Activated CD4-positive, CD25-positive, alpha-beta regulatory T cell treated with anti-CD3 and anti-CD28 coated beads, Interleukin-2, amount 50 U/mL, for 16 hours (primary cell): ENCODE measurements around the gene UNC79.
"Not testable (repeated sequence)": the region's sequence is repeated elsewhere in the genome, so short reads cannot be mapped to it uniquely, and the experiment has no call there.

Source experiments
- DNase-seq: peaks from one replicate; pipeline ENCODE4 v3.0.0-alpha.2; 2020; ENCODE audit warnings: low read depth, low spot score

The UNC79 gene

DNA sequence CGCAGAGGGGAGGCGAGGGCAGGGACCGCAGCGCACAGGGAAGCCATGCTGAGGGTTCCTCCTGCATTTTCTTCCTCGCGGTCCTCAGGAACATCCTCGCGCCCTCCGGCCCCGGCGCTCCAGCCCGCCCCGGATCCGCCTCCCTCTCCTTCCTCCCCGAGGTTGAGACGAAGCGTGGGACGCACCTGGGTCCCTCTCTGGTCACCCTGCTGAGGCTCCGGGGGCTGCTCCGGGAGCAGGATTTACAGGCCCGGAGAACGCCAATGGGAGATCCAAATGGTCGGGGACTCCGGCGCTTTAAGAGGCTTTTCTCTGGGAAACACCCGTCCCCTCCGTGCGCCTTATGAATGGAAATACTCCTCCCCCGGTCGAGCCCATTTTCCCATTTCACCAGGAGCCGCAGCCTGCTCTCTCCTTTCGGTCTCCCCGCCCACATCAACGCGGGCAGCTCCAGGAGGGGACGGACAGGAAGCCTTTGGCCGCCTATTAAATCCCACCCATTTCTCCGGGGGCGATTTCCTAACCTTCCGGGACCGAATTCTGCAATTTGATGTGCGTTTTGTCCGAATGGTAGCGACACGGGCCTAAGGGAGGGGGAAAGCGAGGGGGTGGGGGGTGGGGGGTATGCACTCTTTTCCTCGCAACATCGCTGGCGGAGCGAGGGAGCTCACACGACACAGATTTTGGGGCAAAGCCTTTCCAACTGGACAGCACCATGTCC, at the start of gene UNC79:
UNC79 (plus strand) TSS at position 625 of the 721 bp plus-strand sequence; CDS start at position 716, 91 bp downstream.
- no peak for DNase-seq

DNA sequence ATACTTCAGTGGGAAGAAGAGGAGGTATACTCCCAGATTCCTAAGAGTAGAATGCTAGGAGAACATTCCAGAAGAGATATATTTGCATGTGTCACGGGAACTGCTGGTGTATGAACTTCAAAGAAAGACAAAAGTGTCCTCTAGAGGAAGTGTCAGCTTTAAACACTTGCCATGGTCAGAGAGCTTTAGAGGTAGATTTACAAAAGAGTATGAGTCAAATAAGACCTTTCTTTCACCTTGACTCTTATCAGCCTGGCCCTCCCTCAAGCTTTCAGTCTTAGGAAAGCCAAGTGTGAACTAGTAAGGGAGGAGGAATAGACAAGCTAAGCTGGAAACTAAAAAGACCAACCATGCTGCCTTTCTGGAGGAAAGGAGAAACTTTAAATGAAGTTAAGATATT, 49.1 kb upstream of the UNC79 start:
- DNase-seq = no peak

DNA sequence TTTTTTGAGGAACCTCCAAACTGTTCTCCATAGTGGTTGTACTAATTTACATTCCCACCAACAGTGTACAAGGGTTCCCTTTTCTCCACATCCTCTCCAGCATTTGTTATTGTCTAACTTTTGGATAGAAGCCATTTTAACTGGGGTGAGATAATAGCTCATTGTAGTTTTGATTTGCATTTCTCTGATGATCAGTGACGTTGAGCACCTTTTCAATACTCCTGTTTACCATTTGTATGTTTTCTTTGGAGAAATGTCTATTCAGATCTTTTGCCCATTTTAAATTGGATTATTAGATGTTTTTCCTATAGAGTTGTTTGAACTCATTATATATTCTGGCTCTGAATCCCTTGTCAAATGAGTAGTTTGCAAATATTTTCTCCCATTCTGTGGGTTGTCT, 46.5 kb upstream of the UNC79 start:
- not testable (repeated sequence) for DNase-seq

DNA sequence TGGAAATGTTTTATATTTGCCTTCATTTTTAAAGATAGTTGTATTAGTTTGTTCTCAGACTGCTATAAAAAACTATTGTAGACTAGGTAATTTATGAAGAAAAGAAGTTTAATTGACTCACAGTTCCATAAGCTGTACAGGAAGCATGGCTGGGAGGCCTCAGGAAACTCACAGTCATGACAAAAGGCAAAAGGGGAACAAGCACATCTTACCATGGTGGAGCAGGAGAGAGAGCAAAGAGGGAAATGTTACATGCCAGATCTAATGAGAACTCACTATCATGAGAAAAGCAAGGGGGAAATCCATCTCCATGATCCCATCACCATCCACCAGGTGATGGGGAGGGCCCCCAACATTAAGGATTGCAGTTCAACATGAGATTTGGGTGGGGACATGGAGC, 35.5 kb upstream of the UNC79 start:
- DNase-seq = no peak

DNA sequence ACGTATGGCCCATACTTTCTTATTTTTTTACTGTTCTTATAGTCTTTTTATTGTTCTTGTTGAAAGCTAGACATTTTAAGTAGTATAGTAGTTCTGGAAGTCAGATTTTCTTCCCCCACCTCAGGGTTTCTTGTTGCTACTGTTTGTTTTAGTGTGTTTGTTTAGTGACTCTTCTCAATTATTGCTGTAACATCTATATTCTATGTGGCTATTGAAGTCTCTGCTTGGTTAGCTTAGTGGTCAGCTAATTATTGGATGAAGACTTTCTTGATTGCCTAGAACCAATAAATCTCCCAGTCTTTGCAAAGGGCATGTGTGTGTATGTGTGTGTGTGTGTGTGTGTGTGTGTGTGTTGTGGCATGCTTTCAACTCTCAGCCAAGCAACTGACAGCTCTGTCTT, 34.3 kb upstream of the UNC79 start:
- DNase-seq = no peak

DNA sequence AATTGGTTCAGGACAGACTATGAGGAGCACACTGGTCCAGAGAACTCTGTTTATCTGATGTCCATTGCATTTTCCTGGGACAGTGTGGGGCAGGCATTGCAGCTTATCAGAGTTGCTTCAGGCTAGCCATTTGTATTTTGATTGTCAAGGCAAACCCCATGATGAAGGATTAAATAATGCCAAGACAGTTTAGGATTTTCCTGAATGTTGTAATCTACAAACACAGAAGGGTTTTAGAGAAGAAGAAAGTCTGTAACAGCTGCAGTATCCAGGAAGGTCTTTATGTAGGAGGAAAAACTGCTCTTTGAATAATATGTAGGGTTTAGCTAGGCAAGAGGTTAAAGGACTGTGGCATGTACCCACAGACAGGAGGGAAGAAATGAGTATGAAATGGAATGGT, 32.2 kb upstream of the UNC79 start:
- no peak for DNase-seq

DNA sequence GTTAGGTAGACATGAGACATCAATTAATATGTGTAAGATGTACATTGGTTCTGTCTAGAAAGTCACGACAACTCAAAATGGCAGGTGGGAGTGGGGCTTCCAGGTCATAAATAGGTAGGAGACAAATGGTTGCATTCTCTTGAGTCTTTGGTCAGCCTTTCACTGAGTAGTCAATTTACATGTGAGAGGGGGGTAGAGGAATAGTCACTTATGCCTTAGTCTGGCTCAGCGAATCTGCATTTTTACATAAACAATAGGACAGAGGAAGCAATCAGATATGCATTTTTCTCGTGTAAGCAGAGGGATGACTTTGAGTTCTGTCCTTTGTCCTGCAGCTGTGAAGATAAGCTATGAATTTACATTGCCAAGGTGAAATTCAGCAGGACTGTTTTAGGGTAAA, 27.8 kb upstream of the UNC79 start:
- DNase-seq = no peak

DNA sequence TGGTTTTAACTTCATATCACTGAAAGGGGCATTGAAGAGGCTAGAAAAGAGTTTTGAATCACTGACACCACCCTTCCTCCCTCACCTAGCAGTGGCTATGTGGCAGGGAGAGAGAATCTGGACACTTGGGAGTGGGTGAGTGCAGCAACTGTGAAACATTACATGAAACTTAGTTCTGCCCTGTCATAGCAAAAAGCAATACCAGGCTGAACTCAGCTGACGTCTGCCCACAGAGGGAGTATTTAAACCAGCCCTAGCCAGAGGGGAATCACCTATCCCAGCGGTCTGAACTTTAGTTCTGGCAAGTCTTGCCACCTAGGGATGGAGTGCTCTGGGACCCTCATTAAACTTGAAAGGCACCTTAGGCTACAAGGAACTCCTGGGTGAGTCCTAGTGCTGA, 20.7 kb upstream of the UNC79 start:
- no peak for DNase-seq

DNA sequence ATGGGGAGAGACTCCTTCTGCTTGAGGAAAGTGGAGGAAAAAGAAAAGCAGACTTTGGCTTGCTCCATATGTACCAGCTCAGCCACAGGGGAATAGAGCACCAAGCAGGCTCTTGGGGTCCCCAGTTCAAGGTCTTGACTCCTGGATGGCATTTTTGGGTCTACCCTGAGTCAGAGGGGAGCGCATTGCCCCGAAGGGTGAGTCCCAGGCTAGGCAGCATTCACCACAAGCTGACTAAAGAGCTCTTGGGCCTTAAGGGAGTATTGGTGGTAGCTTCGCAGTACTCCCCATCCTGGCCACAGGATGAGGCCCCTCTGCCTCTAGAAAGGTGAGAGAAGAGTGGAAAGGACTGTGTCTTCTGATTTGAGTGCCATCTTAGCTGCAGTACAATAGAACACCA, 19.8 kb upstream of the UNC79 start:
- no peak for DNase-seq

DNA sequence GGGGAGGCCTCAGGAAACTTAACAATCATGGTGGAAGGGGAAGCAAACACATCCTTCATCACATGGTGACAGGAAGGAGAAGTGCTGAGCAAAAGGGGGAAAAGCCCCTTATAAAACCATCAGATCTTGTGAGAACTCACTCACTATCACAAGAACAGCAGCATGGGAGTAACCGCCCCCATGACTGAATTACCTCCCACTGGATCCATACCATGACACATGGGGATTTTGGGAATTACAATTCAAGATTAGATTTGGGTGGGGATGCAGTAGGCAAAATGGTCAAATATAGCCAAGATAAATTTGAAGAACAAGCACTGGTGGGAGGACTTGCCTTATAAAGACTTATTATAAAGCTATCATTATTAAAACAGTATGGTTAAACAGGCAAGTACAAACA, 5.6 kb upstream of the UNC79 start:
- DNase-seq = not testable (repeated sequence)

DNA sequence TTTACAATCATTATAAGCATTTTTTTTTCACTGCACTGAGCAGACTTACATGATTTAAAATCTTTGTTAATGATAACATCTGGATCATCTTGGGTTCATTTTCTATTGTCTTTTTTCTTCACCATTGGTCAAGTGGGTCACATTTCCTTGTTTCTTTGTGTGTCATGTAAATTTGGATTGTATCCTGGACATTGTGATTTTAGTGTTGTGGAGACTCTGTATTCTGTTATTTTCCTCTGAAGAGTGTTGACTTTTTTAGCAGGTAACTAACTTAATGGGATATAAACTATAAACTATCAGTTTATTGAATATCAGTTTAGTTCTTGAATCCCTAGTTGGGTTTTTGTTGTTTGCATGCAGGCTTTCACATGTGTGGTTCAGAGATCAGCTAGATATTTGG, 4.0 kb upstream of the UNC79 start:
- DNase-seq = no peak

DNA sequence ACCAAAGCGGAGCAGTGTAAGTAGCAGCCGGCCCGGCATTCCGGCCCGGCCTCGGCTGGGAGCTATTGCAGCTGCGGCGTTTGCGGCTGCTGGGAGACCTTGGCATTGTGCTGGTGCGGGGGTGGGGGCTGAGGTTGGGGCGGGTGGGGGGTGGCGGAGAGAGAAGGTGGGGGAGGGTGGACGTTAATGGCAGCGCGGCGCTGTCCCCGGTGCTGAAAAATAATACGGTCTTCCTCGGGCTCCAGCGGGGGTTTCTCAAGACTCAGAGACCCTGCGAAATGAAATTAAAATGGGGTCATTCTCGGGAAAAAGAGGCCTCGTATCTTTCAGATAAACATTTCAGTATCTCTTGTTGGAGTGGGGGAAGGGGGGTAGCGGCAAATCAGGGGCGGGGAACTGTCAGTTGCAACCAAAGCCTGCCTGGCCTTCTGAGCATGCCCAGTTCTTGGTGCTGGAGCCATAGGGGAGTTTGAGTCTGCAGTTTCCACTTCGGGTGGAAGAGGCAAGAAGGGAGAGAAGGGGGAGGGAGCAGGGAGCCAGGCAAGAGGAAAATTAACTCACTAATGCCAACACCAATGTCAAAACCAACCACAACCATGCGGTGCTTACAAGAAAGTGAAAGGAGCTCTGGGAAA, 414 bp downstream of the UNC79 start:
- DNase-seq = no peak

DNA sequence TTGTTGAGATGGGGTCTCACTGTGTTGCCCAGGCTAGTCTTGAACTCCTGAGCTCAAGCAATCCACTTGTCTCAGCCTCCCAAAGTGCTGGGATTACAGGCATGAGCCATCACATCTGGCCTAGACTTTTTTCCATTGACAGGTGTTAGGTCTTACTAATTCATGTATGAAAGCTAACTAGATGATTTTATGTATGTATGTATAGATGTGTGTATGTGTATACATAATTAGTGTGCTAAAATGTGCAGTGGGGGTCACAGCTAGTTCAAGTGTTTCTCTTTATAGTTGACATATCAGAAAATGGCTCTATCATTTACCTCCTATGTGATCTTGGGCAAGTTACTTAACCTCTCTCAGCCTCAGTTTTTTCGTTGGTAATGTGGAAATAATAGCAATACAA, 23.5 kb downstream of the UNC79 start:
- DNase-seq = no peak

DNA sequence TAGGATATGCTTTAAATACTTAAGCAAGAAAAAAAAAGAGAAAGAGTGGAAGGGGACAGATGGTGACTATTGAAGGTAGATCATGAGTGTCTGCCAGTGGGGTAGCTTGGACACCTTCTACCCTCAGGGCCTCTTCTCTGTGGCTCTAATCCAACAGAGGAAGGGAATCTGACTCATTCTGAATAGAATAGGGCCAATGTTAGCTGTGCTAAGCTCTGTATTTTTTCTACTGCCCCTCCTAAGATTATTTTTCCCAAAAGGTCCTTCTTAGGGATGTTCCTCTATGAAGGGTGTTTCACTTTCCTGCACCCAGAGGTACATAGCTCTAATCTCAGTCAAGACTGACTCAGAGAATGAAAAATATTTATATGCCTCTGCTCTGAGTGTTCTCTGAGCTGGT, 25.6 kb downstream of the UNC79 start:
- DNase-seq = no peak

DNA sequence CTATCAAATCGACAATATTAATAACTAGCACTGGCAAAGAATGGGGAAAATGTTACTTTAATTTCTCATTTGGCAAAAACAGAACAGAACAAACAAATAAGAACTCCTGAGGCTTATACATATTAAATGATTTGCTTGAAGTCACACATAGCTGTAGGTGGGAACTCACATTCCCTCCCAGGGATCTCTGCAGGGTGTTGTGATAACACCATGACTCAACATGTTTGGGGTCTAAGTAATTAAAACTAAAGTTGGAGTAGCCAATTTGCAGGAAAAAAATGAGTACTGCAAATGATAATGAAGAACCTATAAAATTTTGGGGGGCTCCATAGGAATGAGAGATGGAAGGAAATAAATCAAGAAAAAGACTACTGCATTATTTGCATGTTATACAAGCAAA, 27.5 kb downstream of the UNC79 start:
- no peak for DNase-seq

DNA sequence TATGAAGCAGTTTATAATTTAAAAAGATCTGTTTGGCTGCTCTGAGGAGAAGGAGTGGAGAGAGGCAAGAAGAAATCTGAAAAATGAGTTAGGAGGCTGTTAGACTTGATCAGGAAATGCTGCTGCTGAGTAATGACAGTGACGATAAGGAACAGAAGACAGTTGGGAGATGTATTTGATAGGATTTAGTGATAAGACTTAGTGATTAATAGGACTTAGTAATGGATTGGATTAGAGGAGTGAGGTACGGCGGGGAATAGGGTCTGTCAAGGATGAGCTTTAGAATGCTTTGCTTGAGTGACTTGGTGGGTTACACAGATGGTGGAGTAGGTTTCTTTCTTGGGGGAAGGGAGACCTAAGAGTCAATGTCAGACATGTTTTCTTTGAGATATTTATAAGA, 31.7 kb downstream of the UNC79 start:
- DNase-seq = no peak

DNA sequence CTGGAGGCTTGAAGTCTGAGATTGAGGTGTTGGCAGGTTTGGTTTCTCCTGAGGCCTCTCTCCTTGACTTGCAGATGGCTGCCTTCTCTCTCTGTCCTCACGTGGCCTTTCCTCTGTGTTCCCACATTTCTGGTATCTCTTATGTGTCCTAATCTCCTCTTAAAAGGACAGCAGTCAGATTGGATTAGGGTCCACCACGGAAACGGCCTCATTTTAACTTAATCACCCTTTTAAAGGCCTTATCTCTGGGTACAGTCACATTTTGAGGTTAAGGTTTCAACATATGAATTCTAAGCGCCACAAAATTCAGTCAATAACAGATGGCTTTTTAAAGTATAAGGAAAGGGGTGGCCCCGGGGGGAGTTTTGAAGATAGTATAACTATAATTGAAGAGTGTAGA, 33.5 kb downstream of the UNC79 start:
- DNase-seq = no peak

DNA sequence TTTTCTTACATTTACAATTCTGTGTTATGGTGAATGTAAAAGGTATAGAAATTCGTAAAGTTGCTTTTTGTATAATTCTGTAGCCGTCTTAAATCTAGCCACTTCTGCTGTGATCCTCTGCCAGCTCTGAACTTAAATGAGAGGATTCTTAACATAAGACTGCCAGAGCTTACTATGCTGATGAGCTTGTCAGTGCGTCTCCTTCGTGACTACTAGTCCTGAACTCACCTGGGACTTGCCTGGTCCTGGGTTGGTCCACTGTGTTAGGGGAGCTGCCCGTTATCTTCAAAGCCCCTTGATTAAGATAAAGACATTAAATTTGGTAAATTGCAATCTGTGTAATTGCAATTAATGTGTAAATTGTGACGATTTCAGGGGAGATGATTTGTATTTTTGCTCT, 44.7 kb downstream of the UNC79 start:
- DNase-seq = no peak

DNA sequence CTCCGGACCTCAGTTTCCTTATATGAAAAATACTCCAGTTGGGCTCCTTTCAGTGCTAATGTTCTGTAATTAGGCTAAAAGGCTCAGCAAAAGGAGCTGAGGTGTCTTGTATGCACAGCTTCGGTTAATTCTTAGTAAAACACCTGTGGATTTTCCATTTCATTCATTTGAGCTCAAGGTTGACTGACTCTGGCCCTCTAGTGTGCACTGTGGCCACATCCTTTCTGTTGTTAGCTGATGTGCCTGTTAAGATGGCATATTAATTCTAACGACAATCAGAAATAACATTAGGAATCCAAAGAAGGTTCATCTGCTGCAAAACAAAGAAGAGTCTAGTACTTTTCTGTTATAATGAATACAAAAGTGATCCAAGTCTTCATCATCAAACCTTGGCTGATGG, 45.6 kb downstream of the UNC79 start:
- no peak for DNase-seq

DNA sequence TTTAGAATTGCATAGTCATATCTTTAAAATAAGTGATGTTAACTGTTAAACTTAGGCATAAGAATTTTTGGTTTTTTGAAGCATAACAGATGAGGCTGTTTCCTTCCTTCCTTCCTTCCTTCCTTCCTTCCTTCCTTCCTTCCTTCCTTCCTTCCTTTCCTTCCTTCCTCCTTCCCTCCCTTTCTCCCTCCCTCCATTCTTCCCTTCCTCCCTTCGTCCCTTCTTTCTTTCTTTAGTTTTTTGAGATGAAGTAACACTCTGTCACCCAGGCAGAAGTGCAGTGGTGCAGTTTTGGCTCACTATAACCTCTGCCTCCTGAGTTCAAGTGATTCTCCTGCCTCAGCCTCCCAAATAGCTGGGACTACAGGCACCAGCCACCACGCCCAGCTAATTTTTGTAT, 48.3 kb downstream of the UNC79 start:
- not testable (repeated sequence) for DNase-seq

DNA sequence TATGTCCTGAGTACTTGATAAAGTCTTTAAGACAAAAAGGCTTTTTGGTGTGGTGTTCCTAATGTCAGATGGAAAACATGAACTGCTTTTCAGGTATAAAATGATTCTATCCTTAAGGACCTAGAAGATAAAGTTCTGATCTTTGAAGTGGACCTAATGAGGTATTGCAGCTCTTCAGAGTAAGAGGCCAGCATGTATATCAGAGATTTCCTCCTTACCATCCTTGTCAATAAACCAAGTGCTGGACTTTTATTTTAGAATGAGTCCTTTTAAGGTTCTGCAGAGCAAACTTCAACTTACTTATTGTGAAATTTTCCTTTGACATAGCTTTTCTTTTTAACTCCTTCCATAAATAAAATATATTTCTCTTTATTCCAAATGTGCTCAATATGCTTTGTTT, 50.1 kb downstream of the UNC79 start:
- DNase-seq = no peak

DNA sequence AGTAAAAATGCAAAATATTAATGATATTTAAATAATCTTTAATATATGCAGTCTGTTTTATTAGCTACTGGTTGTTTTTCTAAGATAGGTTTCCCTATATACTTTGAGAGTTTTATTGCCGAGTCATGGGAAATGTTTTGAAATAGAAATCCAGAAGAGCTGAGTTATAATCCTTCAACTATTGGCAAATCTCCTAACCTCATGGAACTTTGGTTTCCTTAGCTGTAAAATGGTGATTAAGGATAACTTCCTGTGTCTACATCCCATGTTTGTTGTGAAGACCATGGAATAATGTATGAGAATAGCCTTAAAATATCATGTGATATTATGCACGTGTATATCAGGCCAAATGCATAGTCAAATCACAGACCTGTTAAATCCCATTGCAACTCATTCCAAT, 51.0 kb downstream of the UNC79 start:
- no peak for DNase-seq

DNA sequence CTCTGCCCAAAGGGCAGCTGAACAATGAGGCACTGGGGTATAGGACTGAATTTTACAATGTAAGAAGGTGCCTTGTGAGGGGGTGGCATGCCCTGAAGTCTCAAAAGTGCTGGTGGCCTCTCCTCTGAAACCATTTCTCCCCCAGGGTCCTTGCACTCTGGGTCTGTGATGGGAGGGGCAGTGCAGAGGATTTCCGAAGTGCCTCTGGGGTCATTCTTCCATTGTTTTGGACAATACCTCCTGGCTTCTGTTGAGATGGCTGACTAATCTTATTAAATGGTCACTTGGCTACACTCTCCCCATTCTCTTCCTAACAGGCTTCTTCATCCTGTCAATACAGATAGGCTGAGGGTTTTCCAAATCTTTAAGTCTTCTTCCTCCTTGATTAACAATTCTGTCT, 59.3 kb downstream of the UNC79 start:
- DNase-seq = no peak

DNA sequence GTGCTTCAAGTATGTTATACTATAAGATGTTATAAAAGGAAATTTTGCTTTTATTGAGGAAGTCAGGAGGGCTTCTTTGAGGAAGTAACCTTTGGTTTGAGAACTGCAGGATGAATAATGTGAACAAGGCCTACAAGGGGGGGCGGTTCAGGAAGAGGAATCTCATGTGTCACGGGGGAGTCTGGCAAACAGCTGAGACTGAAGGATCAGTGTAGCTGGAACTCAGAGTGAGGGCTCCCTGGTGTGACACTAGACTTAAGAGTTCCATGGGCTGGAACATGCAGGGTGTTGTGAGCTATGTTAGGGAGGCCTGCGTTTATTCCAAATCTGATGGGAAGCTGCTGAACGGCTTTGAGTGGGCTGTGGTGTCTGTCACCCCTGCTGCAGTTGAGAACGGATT, 62.3 kb downstream of the UNC79 start:
- no peak for DNase-seq
